SKM-1 treated with dmso at 0.1 percent for 144 hours (cell line): ENCODE data around the gene SLC31A2.
"Not testable (repeated sequence)": the region's sequence is repeated elsewhere in the genome, so short reads cannot be mapped to it uniquely, and the experiment has no call there.

Experiments
- DNase-seq: peaks from one replicate; lab custom pipeline; 2025; ENCODE audit not compliant: unreplicated experiment; lab: John Stamatoyannopoulos, UW

The SLC31A2 gene, protein sequence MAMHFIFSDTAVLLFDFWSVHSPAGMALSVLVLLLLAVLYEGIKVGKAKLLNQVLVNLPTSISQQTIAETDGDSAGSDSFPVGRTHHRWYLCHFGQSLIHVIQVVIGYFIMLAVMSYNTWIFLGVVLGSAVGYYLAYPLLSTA

GRCh38 chr9:113150670-113151611 lies at the start of gene SLC31A2:
TSS of gene SLC31A2 (plus strand) at chr9:113151007. CDS start at chr9:113151075, 68 bp downstream.
- DNase-seq, result peak; percentile 33

DNA sequence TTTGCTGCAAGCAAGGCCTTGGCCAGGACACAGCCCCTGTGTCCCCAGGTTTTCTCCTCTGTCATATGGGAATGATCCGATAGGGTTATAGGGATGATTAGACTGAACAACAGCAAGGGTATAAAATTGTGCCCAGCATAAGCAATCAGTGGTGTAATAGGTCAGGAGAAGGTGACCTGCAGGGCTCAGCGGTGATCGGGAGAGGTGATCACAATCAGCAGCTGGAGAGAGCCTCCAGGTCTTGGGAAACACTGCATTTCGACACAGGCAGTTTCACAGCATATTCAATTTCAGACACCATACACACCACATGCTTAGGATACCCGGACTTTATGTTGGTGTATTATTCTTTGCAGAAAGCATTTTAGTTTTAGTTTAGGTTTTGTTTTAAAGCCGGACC lies 45.5 kb upstream of the SLC31A2 start:
- not testable (repeated sequence) for DNase-seq

DNA sequence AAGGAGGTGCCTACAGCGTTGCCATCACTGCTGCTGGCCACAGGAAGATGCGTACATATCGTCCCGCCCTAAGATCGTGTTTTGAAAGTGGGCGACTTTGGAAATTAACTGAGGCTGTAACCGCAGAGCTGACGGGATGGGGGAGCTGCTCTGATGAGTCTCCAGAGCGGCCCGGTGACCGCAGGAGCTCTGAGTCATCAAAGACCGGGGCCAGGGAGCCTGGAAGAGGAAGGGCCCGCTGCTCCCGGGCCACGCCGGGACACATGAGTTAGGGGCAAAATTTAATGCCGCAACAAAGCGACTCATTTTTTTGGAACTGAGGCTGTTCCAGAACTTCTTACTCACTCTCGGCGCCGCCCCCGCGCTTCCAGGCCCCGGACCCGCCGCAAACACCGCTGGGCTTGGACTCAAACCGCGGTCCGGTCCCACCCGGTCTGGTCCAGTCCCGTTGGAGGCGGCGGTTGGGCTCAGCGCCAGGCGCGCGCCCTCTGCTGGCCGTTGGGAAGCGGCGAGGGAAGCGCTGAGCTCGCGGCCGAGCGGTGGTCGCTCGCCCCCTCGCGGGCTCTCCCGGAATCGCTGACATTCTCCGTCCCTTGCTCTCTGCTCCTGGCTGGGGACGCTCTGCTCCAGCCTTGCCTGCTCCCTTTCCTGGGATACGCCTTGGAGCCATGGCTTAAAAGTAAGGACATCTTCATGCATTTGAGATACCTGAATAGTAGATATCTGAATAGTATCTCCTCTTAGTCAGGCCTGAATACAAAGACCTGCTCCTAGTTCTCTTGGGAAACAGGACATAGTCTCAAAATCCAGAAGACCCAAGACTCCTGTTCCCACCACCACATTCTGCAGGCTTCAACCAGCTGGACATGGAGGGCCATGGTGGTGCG lies 39.5 kb upstream of the SLC31A2 start:
- DNase-seq, result not testable (repeated sequence)

DNA sequence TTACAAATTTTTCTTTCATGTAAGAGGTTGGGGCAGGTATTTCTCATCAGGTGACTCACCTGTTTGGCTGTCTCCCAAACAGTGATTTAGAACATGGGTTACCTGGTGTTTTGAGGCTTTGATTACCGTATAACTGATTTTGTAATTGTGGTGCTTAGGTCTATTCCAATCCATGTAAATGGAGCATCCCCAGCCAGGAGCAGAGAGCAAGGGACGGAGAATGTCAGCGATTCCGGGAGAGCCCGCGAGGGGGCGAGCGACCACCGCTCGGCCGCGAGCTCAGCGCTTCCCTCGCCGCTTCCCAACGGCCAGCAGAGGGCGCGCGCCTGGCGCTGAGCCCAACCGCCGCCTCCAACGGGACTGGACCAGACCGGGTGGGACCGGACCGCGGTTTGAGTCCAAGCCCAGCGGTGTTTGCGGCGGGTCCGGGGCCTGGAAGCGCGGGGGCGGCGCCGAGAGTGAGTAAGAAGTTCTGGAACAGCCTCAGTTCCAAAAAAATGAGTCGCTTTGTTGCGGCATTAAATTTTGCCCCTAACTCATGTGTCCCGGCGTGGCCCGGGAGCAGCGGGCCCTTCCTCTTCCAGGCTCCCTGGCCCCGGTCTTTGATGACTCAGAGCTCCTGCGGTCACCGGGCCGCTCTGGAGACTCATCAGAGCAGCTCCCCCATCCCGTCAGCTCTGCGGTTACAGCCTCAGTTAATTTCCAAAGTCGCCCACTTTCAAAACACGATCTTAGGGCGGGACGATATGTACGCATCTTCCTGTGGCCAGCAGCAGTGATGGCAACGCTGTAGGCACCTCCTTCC lies 37.9 kb upstream of the SLC31A2 start:
- DNase-seq, result not testable (repeated sequence)

- DNase-seq, result not testable (repeated sequence)
These were observed 32.0 kb upstream of the SLC31A2 start for GRCh38 chr9:113118829-113119228.

GRCh38 chr9:113125386-113126035 lies 25.3 kb upstream of the SLC31A2 start:
- no peak for DNase-seq

DNA sequence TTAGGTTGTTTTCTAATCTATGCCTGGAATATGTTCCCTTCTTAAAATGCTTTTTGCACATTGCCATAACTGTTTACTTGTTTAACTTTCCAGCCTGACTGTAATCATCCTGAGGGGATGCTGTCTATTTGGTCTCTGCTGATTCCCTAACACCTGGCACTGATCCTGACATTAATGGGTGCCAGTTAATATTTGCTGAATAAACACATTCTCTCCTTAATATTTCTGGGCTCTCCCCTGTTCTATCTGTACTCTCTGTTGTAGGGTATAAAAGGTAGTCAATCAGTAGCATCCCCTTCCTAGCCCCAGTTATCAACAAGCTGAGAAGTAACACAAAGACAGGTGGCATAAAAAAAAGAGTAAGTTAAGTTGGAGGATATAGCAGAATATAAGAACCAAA lies 21.3 kb upstream of the SLC31A2 start:
- no peak for DNase-seq

DNA sequence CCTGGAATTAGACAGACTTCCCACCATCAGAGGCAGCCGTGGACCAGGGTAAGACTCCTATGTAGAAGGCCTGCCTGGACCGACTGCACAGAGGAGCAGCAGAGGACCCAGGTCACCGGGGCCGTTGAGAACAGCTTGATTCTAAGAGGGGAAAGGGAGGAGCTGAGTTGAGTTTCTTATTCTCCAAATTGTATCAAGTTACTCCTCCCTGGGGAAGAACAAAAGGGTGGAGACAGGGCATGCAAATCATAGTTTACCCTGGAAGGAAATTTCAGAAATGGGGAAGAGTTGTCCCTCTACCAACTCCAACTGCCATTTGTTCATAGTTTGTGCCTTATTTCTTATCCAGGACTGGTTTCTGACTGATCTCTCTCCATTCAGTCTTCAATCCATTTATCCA lies 20.9 kb upstream of the SLC31A2 start:
- DNase-seq, result no peak

DNA sequence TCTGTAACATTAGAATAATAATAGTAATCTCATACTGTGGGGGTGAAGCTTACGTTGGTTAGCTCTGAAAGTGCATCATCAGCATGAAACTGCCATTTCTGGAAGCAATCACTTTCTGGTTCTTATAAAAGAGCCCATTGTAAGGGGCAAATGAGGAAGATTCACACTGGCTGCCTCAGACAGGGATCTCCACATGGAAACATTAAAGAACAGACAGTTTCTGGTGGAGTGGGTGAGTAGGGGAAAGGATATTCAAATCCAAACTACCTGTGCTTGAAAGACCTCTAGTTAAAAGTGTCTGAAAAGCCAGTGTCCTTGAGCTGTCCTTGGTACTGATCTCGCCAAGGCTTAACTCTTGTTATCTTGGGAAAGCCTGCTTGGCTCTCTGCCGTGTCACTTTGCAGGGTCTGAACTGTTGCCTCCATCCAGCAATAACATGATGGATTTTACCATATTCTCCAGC lies 19.1 kb upstream of the SLC31A2 start:
- DNase-seq, result no peak

DNA sequence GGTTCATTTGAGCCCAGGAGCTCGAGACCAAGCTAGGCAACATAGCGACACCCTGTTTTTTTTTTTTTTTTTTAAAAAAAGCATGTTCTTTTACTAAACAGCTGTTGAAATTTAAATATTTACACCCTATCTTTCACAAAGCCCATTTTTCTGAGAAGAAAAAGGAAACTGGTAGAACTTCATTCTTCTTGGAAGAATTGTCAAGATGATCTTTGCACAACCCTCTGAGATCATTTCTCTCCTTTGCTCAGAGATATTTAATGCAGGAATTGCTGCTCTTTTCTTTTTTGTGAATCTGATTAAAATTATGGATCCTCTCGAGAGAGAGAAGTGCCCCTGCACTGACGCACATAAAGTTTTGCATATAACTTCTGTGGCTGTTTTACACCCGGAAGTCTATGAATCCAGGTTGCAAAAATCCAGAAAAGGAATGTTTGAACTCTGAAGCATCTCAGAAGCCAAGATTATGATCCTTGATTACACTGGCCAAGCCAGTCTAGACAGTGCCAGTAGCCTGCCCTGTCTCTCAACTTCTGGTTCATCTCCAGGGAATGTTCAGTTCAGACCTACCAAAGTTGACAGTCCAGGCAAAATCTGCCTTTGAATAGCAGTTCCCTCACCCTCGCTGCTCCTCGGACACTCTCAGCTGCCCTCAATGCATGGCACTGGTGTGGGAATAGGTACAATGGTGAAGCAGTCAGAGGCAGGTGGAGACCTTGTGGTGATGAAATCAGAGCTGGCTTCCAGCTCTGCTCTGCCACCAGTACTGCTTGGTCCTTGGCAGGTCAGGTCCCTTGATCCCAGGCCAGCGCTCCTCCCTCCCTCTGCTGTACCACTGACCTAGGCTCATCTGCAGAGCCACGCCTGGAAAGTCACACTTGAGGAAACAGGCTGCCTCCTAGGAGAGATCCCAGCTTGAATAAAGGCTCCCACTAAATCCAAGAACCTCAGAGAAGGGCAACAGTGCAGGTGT lies 13.3 kb upstream of the SLC31A2 start:
- no peak for DNase-seq

GRCh38 chr9:113138760-113139159 lies 12.0 kb upstream of the SLC31A2 start:
- no peak for DNase-seq

DNA sequence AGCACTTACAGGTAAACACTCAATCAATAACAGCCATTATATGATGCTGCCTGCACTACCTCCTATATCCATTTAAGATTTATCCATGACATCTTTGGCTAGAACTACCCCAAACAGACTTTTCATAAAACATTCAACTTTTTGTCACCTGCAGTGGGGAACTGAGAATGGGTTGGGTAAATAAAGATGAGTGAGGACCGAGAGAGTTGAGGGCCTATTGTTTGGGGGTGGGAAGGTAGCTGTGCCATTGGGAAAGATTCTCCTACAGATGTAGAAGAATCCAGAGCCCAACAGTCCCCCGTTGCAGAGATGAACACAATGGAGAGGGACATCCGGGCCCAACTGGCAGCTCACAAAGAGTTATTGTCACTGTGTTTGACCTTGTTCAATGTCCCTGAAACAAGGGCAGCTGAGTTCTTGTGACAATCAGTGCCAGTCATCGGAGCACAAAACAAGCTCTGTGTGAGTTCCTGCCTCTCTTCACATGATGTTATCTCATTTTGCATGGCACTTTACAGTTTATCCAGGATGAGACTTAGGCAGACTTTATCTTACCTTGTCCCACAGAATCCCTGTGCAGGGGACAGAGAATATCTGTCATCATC lies 11.5 kb upstream of the SLC31A2 start:
- no peak for DNase-seq

GRCh38 chr9:113139953-113140352 lies 10.9 kb upstream of the SLC31A2 start:
- no peak for DNase-seq

DNA sequence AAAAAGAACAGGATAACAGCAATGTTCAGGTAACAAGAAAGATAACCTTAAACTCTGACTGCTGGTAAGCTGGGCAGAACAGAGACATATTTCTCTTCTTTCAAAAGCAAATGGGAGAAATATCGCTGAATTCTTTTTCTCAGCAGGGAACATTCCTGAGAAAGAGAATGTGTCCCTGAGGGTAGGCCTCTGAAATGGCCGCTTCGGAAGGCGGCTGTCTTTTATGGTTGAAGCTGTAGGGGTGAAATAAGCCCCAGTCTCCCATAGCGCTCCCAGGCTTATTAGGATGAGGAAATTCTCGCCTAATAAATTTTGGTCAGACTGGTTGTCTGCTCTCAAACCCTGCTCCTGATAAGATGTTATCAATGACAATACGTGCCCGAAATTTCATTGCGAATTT lies 9.9 kb upstream of the SLC31A2 start:
- not testable (repeated sequence) for DNase-seq

GRCh38 chr9:113143432-113144227 lies 7.2 kb upstream of the SLC31A2 start:
- no peak for DNase-seq

DNA sequence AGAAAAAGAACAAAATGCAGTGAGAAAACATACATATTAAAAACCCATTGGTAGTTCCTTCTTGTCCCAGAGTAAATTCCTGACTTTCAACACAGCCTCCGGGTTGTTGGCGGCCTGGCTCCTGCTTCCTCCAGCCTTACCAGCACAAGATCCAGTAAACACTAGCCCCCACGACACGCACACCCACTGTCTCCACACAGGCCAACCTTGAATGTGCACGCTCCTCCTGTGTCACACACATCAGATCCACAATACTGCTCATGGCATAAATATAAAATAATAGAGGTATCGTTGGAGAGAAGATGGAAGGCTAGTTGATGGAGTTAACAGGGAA lies 2.5 kb upstream of the SLC31A2 start:
- no peak for DNase-seq

- peak; percentile 16 for DNase-seq
These were observed 1.9 kb upstream of the SLC31A2 start for GRCh38 chr9:113148781-113149510.
